GM19328 (cell line): ENCODE measurements around the gene GLT6D1.
"Not testable (repeated sequence)": the region's sequence is repeated elsewhere in the genome, so short reads cannot be mapped to it uniquely, and the experiment has no call there.

ENCODE experiments used
- ATAC-seq: cut with Tn5 transposase; IDR thresholded peaks from one replicate; pipeline ENCODE4 v1.9.1; 2021; ENCODE audit warnings: mild to moderate bottlenecking, moderate library complexity; ENCODE audit not compliant: unreplicated experiment

Gene GLT6D1

DNA sequence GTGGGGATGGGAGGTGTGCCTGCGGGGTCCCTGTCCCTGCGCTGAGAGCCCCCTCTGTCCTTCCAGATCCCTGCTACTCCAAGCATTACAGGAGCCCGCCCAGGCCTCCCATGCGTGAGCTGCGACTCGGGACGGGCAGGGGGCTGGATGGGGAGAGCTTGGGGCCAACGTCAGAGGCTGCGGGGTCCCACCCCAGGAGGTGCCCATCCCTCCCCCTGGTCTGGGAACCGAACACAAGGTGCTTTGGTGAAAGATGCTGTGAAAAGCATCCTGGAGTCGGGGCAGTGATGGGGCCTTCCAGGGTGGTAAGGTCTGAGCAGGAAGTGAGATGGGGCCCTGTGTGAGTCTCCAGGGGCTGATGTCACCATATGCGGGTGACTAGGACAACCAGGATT, 26.5 kb upstream of the GLT6D1 start:
- ATAC-seq, result no peak

GRCh38 chr9:135664801-135665794, 25.8 kb upstream of the GLT6D1 start:
- ATAC-seq, result no peak

- ATAC-seq, result no peak
Measured at GRCh38 chr9:135664266-135664665, 24.9 kb upstream of the GLT6D1 start.

- no peak for ATAC-seq
Measured at GRCh38 chr9:135663857-135664256, 24.5 kb upstream of the GLT6D1 start.

- no peak for ATAC-seq
Measured at GRCh38 chr9:135663451-135663770, 24.1 kb upstream of the GLT6D1 start.

DNA sequence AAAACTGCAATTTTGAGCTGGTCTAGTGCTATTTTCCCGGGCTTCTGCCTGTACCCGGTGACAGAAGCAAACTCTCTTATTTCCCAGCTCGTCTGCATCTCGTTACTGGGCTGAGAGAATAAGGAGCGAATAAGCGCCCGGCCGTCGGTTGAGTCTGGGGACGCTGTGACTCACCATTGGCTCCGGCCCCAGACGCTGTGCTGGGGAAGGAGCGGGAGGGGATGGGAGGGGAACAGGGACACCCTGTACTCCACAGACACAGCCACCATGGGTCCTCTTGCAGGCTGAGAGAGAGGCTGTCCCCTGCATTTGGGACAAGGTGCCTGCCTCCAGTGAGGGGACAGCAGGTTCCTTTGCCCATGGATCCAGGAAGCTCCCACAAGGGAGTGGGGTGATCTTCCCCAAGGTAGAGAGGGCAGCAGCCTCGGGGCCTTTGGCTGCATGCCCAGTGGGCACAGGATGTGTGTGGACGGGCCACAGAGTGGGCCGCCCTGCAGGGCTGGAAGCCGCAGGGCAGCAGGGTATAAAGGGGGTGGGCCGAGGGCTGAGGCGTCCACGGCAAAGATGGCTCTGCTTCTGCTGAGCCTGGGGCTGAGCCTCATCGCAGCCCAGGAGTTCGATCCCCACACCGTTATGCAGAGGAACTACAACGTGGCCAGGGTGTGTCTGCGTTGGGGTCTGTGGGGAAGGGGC, 23.6 kb upstream of the GLT6D1 start, which contains the start of gene LCN9:
LCN9 (plus strand) TSS at position 552 of the 693 bp plus-strand sequence; CDS start at position 565, 13 bp downstream.
- no peak for ATAC-seq

DNA sequence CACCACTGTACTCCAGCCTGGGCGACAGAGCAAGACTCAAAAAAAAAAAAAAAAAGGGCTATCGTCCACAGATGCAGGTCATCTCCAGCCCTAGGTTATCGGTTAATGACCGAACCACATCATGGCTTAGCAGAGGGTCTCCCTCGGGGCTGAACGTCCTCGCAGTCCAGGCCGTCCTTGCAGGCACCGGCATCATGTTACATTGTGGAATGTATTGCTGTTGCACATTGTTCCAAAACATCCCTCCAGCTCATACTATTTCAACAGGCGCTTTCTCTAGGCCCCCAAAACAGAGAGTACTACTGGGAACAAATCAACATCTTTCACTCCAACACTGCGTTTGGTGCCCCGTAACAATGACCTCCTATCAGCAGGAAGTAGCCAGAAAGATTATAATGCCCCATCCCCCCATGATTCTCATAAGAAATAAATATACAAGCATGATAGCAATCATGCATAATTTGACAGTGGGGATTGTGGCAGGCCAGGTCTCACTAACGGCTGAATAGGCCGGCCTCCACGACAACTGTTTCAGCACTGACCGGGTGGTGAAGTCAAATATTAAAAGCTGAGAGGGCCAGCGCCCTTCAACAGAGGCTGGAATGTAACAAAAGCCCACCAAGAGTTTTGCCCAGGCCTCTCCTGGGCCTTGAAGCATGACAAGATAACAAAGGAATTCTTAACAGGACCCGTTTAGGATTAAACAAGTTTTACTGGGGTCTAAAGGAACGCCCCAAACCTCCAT, 22.6 kb upstream of the GLT6D1 start:
- no peak for ATAC-seq

DNA sequence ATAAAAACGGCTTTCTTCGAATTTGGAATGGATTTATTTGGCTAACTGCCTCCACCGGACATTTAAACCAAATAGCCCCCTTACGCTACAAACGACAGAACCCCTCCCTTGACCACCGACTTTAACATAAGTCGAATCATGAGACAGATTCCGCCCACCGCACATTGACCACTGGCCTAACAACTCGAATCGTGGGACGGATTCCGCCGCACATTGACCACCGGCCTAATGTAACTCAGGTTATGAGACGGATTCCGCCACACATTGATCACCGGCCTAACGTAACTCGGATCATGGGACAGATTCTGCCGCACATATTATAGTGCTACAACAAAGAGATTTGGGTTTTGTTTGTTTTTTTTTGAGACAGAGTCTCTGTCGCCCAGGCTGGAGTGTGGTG, 21.1 kb upstream of the GLT6D1 start:
- ATAC-seq, result no peak

DNA sequence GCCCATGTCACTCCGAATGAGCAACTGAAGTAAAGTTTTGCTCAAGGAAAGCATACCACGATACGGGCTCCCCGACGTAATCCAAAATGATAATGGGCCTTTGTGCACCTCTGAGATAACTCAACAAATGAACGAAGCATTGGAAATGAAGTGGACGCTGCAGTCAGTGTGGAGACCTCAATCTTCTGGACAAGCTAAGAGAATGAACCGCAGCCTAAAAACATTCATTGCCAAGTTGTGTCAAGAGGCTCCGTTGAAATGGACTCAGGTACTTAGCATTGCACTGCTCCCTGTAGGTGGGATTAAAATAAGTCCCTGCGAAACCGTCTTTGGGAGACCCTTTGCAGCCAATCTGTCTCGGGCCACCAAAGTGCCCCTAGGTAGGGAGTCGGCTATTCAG, 19.9 kb upstream of the GLT6D1 start:
- ATAC-seq, result no peak

GRCh38 chr9:135657416-135657815, 18.1 kb upstream of the GLT6D1 start:
- ATAC-seq, result no peak

- no peak for ATAC-seq
Measured at GRCh38 chr9:135655317-135655716, 16.0 kb upstream of the GLT6D1 start.

GRCh38 chr9:135650408-135650807, 11.1 kb upstream of the GLT6D1 start:
- ATAC-seq, result no peak

- ATAC-seq, result no peak
Measured at GRCh38 chr9:135649508-135649907, 10.2 kb upstream of the GLT6D1 start.

DNA sequence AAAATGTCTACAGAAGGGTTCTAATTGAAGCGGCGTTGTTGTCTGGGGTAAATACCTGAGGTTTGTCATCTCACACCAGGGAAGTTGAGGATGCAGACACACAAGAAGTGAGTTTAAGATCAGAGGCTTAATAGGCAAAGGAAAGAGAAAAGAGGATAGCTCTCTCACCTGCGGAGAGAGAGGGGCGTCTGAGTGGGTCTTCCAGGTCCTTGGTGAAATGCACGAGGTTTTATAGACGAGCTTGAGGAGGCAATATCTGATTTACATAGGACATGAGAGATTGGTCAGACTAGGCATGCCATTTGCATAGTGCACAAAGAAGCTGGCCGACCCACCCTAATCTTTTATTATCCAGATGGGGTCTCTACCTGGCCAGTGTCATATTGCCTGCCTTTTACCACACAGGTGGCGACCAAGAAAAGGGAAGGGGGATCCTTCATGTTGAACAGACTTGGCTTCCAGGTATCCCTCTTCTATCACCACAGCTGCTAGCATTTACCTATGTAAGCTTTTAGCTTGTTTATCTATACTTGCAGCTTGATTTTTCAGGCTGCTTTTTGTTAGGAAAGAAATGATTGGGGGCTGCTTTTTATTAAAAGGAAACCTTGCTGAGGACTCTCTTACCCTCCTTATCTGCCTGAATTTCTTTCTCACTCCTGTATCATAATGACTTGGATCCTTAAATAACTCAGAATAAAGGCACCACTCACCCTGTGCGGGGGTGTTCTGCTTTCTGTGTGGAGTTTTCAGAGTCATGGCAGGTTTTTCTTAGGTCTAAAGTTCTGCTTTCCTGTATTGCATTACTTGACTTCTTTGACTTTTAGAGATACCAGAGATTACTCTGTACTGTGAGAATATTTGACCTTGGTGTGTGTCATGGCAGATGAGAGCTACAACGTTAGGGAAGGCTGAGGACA, 9.4 kb upstream of the GLT6D1 start:
- no peak for ATAC-seq

DNA sequence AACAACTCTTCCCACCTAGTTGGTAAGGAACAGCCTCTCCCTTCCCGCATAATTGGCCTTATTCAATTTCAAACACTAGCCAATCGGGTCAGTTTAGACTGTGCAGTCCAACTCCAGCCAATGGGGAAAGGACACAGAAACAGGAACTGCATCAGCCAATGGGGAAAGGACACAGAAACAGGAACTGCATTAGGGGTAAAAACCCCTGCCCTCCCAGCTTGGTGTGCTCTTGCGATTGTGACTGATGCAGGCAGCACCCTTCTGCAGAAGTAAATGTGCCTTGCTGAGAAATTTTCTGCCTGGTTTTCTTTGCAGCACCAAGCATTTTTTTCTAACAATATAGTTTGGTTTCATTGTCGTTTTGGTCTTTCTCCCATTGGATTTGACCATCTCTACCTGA, 8.5 kb upstream of the GLT6D1 start:
- no peak for ATAC-seq

- no peak for ATAC-seq
Measured at GRCh38 chr9:135644631-135645218, 5.4 kb upstream of the GLT6D1 start.

DNA sequence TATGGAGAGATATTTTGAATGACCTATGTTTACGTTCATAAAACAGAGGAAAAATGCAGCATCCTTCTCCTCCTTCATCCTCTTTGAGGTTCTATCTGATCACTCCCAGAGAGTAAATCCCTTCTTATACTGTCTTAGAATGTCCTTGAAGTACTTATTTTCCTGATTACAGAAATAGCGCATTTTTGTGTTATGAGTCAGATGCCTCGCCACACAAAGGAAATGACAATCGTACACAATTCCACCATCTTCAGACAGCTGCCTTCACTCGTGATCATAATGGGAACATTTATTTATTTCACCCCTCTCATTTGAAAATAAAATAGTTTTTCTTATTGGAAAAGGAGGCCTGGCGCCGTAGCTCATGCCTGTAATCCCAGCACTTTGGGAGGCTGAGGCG, 2.4 kb upstream of the GLT6D1 start:
- no peak for ATAC-seq

DNA sequence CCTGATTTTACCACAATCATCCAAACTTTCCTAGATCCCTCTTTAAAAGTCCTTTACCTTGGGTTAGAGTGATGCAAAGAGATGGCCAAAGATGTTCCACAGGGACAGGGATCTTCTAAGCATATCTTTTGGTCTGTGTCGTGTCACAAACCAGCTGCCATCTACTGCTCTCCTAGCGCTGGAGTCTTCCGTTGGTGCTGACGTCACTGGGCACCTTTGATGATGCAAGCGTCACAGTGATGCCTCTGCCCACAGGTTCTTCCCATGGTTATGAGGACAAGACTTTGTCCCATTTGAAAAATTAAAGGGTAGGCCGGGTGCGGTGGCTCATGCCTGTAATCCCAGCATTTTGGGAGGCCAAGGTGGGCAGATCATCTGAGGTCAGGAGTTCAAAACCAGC, 1.7 kb upstream of the GLT6D1 start:
- no peak for ATAC-seq

DNA sequence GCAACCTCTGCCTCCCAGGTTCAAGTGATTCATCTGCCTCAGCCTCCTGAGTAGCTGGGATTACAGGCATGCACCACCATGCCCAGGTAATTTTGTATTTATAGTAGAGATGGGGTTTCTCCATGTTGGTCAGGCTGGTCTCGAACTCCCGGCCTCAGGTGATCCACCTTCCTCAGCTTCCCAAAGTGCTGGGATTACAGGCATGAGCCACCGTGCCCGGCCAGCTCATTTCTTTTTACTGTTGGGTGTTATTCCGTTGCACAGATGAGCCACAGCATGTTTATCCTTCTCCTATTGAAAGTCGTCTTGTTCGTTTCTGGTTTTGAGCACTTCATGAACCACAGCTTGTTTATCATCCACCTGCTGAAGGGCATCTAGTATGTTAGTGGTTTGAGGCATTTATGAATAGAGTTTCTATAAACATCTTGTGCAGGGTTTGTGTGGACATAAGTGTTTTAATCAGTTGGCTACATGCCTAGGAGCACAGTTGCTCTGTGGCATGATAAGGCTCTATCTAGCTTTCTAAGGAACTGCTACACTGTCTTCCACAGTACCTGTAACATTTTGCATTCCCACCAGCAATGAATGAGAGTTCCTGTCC, 2.3 kb downstream of the GLT6D1 start:
- ATAC-seq, result not testable (repeated sequence)

GRCh38 chr9:135632841-135633240, 6.5 kb downstream of the GLT6D1 start:
- ATAC-seq, result no peak
